H1 (cell line): Measurements from ENCODE around the gene TFF3. TPM values are rescaled to one million over a fixed set of nuclear protein-coding genes. Genes with fewer than 3 reads are reported as not detected.

Experiments used
- CTCF ChIA-PET: fragments of 300-600 bp; sonication (Branson Sonifier 250); formaldehyde crosslinking; loops from one replicate; lab custom pipeline; 2021; ENCODE audit not compliant: partially characterized antibody; lab: Charles Lee
- POLR2A ChIA-PET: fragments of 300-600 bp; sonication (Branson Sonifier 250); formaldehyde crosslinking; loops from one replicate; lab custom pipeline; 2021; ENCODE audit warnings: inconsistent platforms; ENCODE audit not compliant: partially characterized antibody; lab: Charles Lee
- DNase-seq, 2 experiments: peaks; one replicate each; pipeline versions ENCODE4 v3.0.0 to v3.0.0-alpha.2; 2010 to 2022; ENCODE audit warnings: low spot score in 2 of 2, low read depth in 1 of 2, mixed read lengths in 1 of 2
- FAIRE-seq: peaks from 2 replicates; lab custom pipeline; 2011; peaks lifted over from hg19 to GRCh38; lab: Jason Lieb, UNC
- H2AFZ ChIP-seq: 2 replicates; pipeline ENCODE4 v1.8.1; 2012; ENCODE audit warnings: low read length, inconsistent platforms
- H2AK5ac ChIP-seq: 2 replicates; pipeline ENCODE4 v1.6.1; 2013; ENCODE audit warnings: low read depth, low read length
- H2BK120ac ChIP-seq: replicated peaks from 2 replicates; pipeline ENCODE3; 2013; ENCODE audit warnings: low read depth, low read length, inconsistent platforms
- H2BK12ac ChIP-seq: 2 replicates; pipeline ENCODE4 v1.6.1; 2013; ENCODE audit warnings: low read depth, low read length
- H2BK15ac ChIP-seq: 2 replicates; pipeline ENCODE4 v1.6.1; 2013; ENCODE audit warnings: low read length
- H2BK20ac ChIP-seq: 2 replicates; pipeline ENCODE4 v1.6.1; 2013; ENCODE audit warnings: low read length
- H2BK5ac ChIP-seq: 2 replicates; pipeline ENCODE4 v1.6.1; 2013; ENCODE audit warnings: low read depth, low read length
- H3K14ac ChIP-seq: 2 replicates; pipeline ENCODE4 v1.6.1; 2013; ENCODE audit warnings: inconsistent platforms; ENCODE audit not compliant: insufficient read length
- H3K18ac ChIP-seq: 2 replicates; pipeline ENCODE4 v1.6.1; 2013; ENCODE audit warnings: low read length; ENCODE audit errors: extremely low read depth
- H3K23ac ChIP-seq: 2 replicates; pipeline ENCODE4 v1.6.1; 2013; ENCODE audit warnings: inconsistent platforms; ENCODE audit not compliant: insufficient read length
- H3K23me2 ChIP-seq: 2 replicates; pipeline ENCODE4 v1.6.1; 2013; ENCODE audit warnings: low read depth, low read length
- H3K27ac ChIP-seq: 2 replicates; pipeline ENCODE4 v1.6.1; 2011; ENCODE audit warnings: low read depth, low read length, inconsistent platforms
- H3K27me3 ChIP-seq, 4 experiments: replicated peaks in 1 of 4; 1 replicate in 1 of 4; 2 replicates in 3 of 4; pipeline versions ENCODE4 v1.6.1 to v1.8.1; 2011 to 2013; ENCODE audit warnings: low read length in 3 of 4, mild to moderate bottlenecking in 3 of 4, inconsistent platforms in 2 of 4, mixed read lengths in 2 of 4, moderate library complexity in 1 of 4; ENCODE audit not compliant: control insufficient read depth in 3 of 4, insufficient read depth in 3 of 4; ENCODE audit errors: extremely low read depth in 1 of 4
- H3K36me3 ChIP-seq, 4 experiments: 2 replicates each; pipeline versions ENCODE4 v1.6.1 to v1.8.1; 2011 to 2013; ENCODE audit warnings: mild to moderate bottlenecking in 4 of 4, low read length in 3 of 4, moderate library complexity in 2 of 4, control low read depth in 1 of 4, inconsistent platforms in 1 of 4; ENCODE audit not compliant: insufficient read depth in 4 of 4, control insufficient read depth in 2 of 4
- H3K4ac ChIP-seq: replicated peaks from 2 replicates; pipeline ENCODE3; 2013; ENCODE audit warnings: low read length, low read depth, mixed read lengths, inconsistent platforms; ENCODE audit not compliant: insufficient read length
- H3K4me1 ChIP-seq, 4 experiments: replicated peaks in 1 of 4; 1 replicate in 1 of 4; 2 replicates in 3 of 4; pipeline versions ENCODE4 v1.6.1 to v1.8.1; 2011 to 2013; ENCODE audit warnings: low read length in 3 of 4, inconsistent platforms in 2 of 4, mixed read lengths in 1 of 4; ENCODE audit not compliant: insufficient read depth in 4 of 4, control insufficient read depth in 3 of 4
- H3K4me2 ChIP-seq, 2 experiments: 2 replicates each; pipeline versions ENCODE4 v1.6.1 to v1.8.1; 2011 to 2013; ENCODE audit warnings: low read depth in 2 of 2, low read length in 2 of 2, control low read depth in 1 of 2, inconsistent platforms in 1 of 2, mild to moderate bottlenecking in 1 of 2; ENCODE audit not compliant: insufficient read depth in 1 of 2
- H3K4me3 ChIP-seq, 4 experiments: fragments of 200-600, 300-600 bp in 1 of 4; sonication (generic), shearing (Covaris generic), sonication (Bioruptor Twin) in 1 of 4; 2 replicates each; pipeline versions ENCODE4 v1.5.1 to v1.8.1; 2011 to 2016; ENCODE audit warnings: low read length in 4 of 4, low read depth in 3 of 4, control low read depth in 2 of 4, inconsistent platforms in 2 of 4, mild to moderate bottlenecking in 2 of 4, mixed read lengths in 1 of 4, moderate library complexity in 1 of 4; ENCODE audit not compliant: insufficient read depth in 2 of 4; ENCODE audit errors: extremely low read depth in 1 of 4
- H3K56ac ChIP-seq: replicated peaks from 2 replicates; pipeline ENCODE3; 2013; ENCODE audit warnings: low read depth, mild to moderate bottlenecking, mixed read lengths, low read length, inconsistent platforms; ENCODE audit not compliant: insufficient read length
- H3K79me1 ChIP-seq: 2 replicates; pipeline ENCODE4 v1.6.1; 2013; ENCODE audit warnings: low read depth, low read length, control low read depth
- H3K79me2 ChIP-seq, 2 experiments: 2 replicates each; pipeline versions ENCODE4 v1.6.1 to v1.8.1; 2012 to 2013; ENCODE audit warnings: low read length in 2 of 2, mild to moderate bottlenecking in 2 of 2, inconsistent platforms in 1 of 2; ENCODE audit not compliant: insufficient read depth in 2 of 2, control insufficient read depth in 1 of 2
- H3K9ac ChIP-seq, 4 experiments: replicated peaks in 1 of 4; 1 replicate in 1 of 4; 2 replicates in 3 of 4; pipeline versions ENCODE4 v1.6.1 to v1.8.1; 2011 to 2013; ENCODE audit warnings: low read depth in 3 of 4, low read length in 3 of 4, control low read depth in 2 of 4, mild to moderate bottlenecking in 2 of 4, moderate library complexity in 2 of 4, inconsistent platforms in 1 of 4; ENCODE audit errors: extremely low read depth in 1 of 4
- H3K9me3 ChIP-seq, 2 experiments: 2 replicates each; pipeline versions ENCODE4 v1.6.1 to v1.8.1; 2012 to 2013; ENCODE audit warnings: mild to moderate bottlenecking in 2 of 2, moderate library complexity in 2 of 2, control low read depth in 1 of 2, inconsistent platforms in 1 of 2, low read depth in 1 of 2, low read length in 1 of 2, mixed read lengths in 1 of 2; ENCODE audit not compliant: insufficient read depth in 2 of 2
- H4K20me1 ChIP-seq, 2 experiments: replicated peaks in 1 of 2; 2 replicates each; pipeline versions ENCODE3 to v1.8.1; 2011 to 2013; ENCODE audit warnings: inconsistent platforms in 2 of 2, low read length in 2 of 2, mild to moderate bottlenecking in 1 of 2; ENCODE audit not compliant: insufficient read depth in 2 of 2, control insufficient read depth in 1 of 2
- H4K5ac ChIP-seq: 2 replicates; pipeline ENCODE4 v1.6.1; 2013; ENCODE audit warnings: low read length, low read depth, mixed read lengths, inconsistent platforms; ENCODE audit not compliant: insufficient read length
- H4K8ac ChIP-seq: 2 replicates; pipeline ENCODE4 v1.8.0; 2013; ENCODE audit warnings: mild to moderate bottlenecking, moderate library complexity, low read length, inconsistent platforms; ENCODE audit not compliant: insufficient read depth; ENCODE audit errors: extremely low read depth
- H4K91ac ChIP-seq: replicated peaks from 2 replicates; pipeline ENCODE3; 2013; ENCODE audit warnings: low read length, mixed read lengths, inconsistent platforms; ENCODE audit not compliant: insufficient read length
- BRCA1 ChIP-seq: IDR thresholded peaks from 2 replicates; pipeline ENCODE4 v1.6.1; 2012; ENCODE audit warnings: low read depth, low read length, improper control_type of control experiment
- CEBPB ChIP-seq: IDR thresholded peaks from 2 replicates; pipeline ENCODE4 v1.6.1; 2012; ENCODE audit warnings: low read depth, low read length
- CREB1 ChIP-seq: IDR thresholded peaks from 2 replicates; pipeline ENCODE4 v1.6.1; 2012; ENCODE audit warnings: inconsistent platforms
- CTCF ChIP-seq, 3 experiments: IDR thresholded peaks; 1 replicate in 2 of 3; 2 replicates in 1 of 3; pipeline versions ENCODE4 v1.5.1 to v1.6.1; 2011; ENCODE audit warnings: low read length in 3 of 3, mild to moderate bottlenecking in 3 of 3, inconsistent platforms in 2 of 3, low read depth in 1 of 3, moderate library complexity in 1 of 3; ENCODE audit not compliant: insufficient read depth in 1 of 3; ENCODE audit errors: control extremely low read depth in 1 of 3
- PHF8 ChIP-seq: fragments of 200-600 bp; sonication (generic); conservative IDR thresholded peaks from 2 replicates; pipeline ENCODE4 v1.7.1; 2012; ENCODE audit warnings: low read depth, mild to moderate bottlenecking, inconsistent platforms, low read length, moderate library complexity
- SIN3A ChIP-seq, 2 experiments: IDR thresholded peaks in 1 of 2; conservative IDR thresholded peaks in 1 of 2; 2 replicates each; pipeline ENCODE4 v1.6.1; 2011 to 2012; ENCODE audit warnings: low read length in 2 of 2, improper control_type of control experiment in 1 of 2, low read depth in 1 of 2, mild to moderate bottlenecking in 1 of 2
- SP2 ChIP-seq: IDR thresholded peaks from 2 replicates; pipeline ENCODE4 v1.6.1; 2012; ENCODE audit warnings: mild to moderate bottlenecking, low read length, inconsistent platforms
- SRF ChIP-seq: IDR thresholded peaks from 2 replicates; pipeline ENCODE4 v1.6.1; 2011; ENCODE audit warnings: mild to moderate bottlenecking, low read depth, low read length, moderate library complexity
- YY1 ChIP-seq: IDR thresholded peaks from 2 replicates; pipeline ENCODE4 v1.6.1; 2011; ENCODE audit warnings: low read depth, mild to moderate bottlenecking, low read length
- whole genome bisulfite sequencing, 2 experiments: shearing (Covaris generic) in 1 of 2; methylation state at CpG; one replicate each; pipeline versions ENCODE4 v1.1.6 to v1.1.7; 2013 to 2015; ENCODE audit warnings: low lambda C conversion rate in 2 of 2, mixed read lengths in 2 of 2, inconsistent platforms in 1 of 2, low coverage in 1 of 2, missing lambda C conversion rate in 1 of 2; ENCODE audit not compliant: insufficient replicate concordance in 2 of 2, insufficient coverage in 1 of 2, insufficient read length in 1 of 2; ENCODE audit errors: extremely low coverage in 1 of 2, missing lambda C conversion rate in 1 of 2; 5-methylcytosine and 5-hydroxymethylcytosine counted together
- polyA plus RNA-seq, 7 experiments: library from polyadenylated mRNA; depleted of rRNA in 3 of 7; stranded (reverse) in 5 of 7; unstranded in 2 of 7; fragments of >200 nt in 5 of 7; fragments of 200-250 nt in 2 of 7; gene quantifications; 1 replicate in 5 of 7; 2 replicates in 1 of 7; 4 replicates in 1 of 7; pipeline versions ENCODE4 v1.2.1 to v1.2.3, GENCODE V29; 2011 to 2013; ENCODE audit warnings: missing spikeins in 2 of 7, mixed read lengths in 2 of 7
- total RNA-seq: library from RNA; stranded (reverse); fragmentation: NEBNext Ultra II Directional; extraction: Animal tissue kit (Norgen Biotek cat#: 25700); gene quantifications from 2 replicates; pipeline ENCODE4 v1.2.1, GENCODE V29; 2021
- TF ChIP-seq, protein P1 (sequence below): IDR thresholded peaks from 2 replicates; pipeline ENCODE4 v1.6.1; 2011; ENCODE audit warnings: low read length, improper control_type of control experiment

The TFF3 gene
- total and polyA plus RNA-seq, 2 of the 8 experiments (the other 6 are each of a cell fraction or from before 2014, with no cell fraction given) = 1.7 to 6.7 TPM

DNA sequence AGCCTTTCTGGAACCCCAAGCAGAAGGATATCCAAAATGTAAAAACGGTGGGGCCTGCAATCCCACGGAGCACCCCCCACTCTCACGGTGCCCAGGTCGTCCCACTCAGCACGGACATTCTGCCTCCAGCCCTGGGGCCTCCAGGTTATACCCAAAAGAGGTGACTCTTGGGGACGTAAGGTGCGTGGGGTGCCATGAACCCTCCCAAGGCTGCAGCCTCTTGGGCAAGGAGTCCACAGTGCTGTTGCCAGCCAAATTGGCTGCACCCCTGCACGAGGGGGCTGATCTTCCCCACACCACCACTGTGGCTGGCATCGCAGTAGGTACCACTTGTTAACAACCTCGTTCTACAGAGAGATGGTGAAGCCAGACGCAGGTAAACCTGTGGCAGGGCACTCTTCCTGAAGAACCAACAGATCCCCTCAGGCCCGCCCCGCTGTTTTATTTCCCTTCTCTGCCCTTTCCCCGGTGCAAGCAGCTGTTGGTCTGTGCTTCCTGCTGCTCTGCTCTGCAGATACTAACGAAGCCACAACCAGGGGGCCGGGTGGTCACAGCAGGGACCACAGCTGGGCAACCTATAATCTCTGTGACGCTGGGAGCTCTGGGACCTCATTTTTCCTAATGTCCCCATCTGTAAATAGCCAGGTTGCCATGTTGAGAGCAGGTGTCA lies 8.7 kb downstream of the TFF3 start:
- Histone ChIP-seq H3K79me2 (no peaks in the 10 kb centered on the region), H2BK15ac (no peak overlapping the region), H3K14ac (no peak overlapping the region), H4K20me1 (no peaks in the 10 kb centered on the region), H3K4me3 (no peak overlapping the region), H4K8ac (no peak overlapping the region), H4K5ac (no peak overlapping the region), H3K4me2 (no peak overlapping the region), H2AFZ (no peak overlapping the region), H3K23me2 (no peaks in the 10 kb centered on the region; the same call in 1 of the 2 replicates), H3K56ac (no peak overlapping the region), H3K4me1 (peaks cover 0 to 5% (median under 1%) of the 10 kb centered on the region in 4 experiments; a peak in 4 of 7 replicates), H3K79me1 (no peaks in the 10 kb centered on the region), H3K9me3 (no peaks in the 10 kb centered on the region), H3K36me3 (no peaks in the 10 kb centered on the region), H3K27me3 (peaks cover 0 to 7% (median 3%) of the 10 kb centered on the region in 4 experiments; a peak in 2 of 7 replicates), H4K91ac (no peak overlapping the region), H2AK5ac (no peak overlapping the region), H3K9ac (no peak overlapping the region), H2BK12ac (no peak overlapping the region), H3K4ac (no peak overlapping the region), H2BK120ac (no peak overlapping the region), H3K18ac (no peak overlapping the region), H3K27ac (no peak overlapping the region), H2BK5ac (no peak overlapping the region), H3K23ac (no peak overlapping the region), H2BK20ac (no peak overlapping the region)
- POLR2A ChIA-PET = no interaction called here
- CTCF ChIA-PET = interaction anchor here (0.7 to 1.0 kb wide), 2 partner anchors 158 to 161 kb away, joined by 3 read pairs; no protein-coding TSS in a partner anchor
- WGBS, 2 experiments = 92% methylated on average over 17 of the region's 17 CpGs; no CpG with 5 or more reads in 1 of the 2 experiments
- DNase-seq = no peak
- FAIRE-seq = no peak
- TF ChIP-seq CTCF (IDR thresholded peaks at IDR 0.05; ENCODE audit: control extremely low read depth in 1 of 3, insufficient read depth in 1 of 3, low read depth in 1 of 3, low read length in 3 of 3) (no peak), PHF8 (no peak), CREB1 (no peak), CEBPB (no peak), SP2 (no peak), BRCA1 (no peak), YY1 (no peak), SRF (no peak), SIN3A (conservative IDR thresholded peaks at IDR 0.05 in 1 of 2, IDR thresholded peaks at IDR 0.05 in 1 of 2; ENCODE audit: low read depth in 1 of 2, low read length in 2 of 2) (no peak)
- TF ChIP-seq, protein P1, sequence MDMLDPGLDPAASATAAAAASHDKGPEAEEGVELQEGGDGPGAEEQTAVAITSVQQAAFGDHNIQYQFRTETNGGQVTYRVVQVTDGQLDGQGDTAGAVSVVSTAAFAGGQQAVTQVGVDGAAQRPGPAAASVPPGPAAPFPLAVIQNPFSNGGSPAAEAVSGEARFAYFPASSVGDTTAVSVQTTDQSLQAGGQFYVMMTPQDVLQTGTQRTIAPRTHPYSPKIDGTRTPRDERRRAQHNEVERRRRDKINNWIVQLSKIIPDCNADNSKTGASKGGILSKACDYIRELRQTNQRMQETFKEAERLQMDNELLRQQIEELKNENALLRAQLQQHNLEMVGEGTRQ = no peak
